Vagina (tissue), 2 donors: ENCODE measurements around the gene ZSCAN10.

Experiments used
- CTCF ChIP-seq, 3 experiments: fragments of 450-650 bp in 2 of 3; fragments of 200-600 bp in 1 of 3; sonication (generic) in 1 of 3; IDR thresholded peaks; one replicate each; pipeline ENCODE4 v1.5.1; 2017 to 2019; ENCODE audit warnings: antibody characterized with exemption in 3 of 3, mild to moderate bottlenecking in 2 of 3, moderate library complexity in 2 of 3
- POLR2A ChIP-seq, 2 donors: fragments of 450-650 bp; IDR thresholded peaks; one replicate each; pipeline ENCODE4 v1.6.1; 2017; ENCODE audit warnings: antibody characterized with exemption in 2 of 2, mild to moderate bottlenecking in 2 of 2, moderate library complexity in 2 of 2
- POLR2AphosphoS5 ChIP-seq, 2 donors: sonication (generic); formaldehyde crosslinking; IDR thresholded peaks; one replicate each; pipeline ENCODE4 v1.9.0; 2017; ENCODE audit warnings: antibody characterized with exemption in 2 of 2, mild to moderate bottlenecking in 2 of 2, low read depth in 1 of 2; ENCODE audit not compliant: insufficient read depth in 1 of 2

- TF ChIP-seq CTCF (IDR thresholded peaks at IDR 0.05) (no peak), POLR2A (IDR thresholded peaks at IDR 0.05) (no peak), POLR2AphosphoS5 (IDR thresholded peaks at IDR 0.05; ENCODE audit: insufficient read depth in 1 of 2, low read depth in 1 of 2) (no peak)
Measured at GRCh38 chr16:3098459-3099394, at the start of gene ZSCAN10.
